GM12878 (cell line): ENCODE data around the gene CYP27A1. TPM values are rescaled to one million over a fixed set of nuclear protein-coding genes. Genes with fewer than 3 reads are reported as not detected.

Experiments used
- BCL11A ChIP-seq: IDR thresholded peaks from 2 replicates; pipeline ENCODE4 v1.6.1; 2011; ENCODE audit warnings: low read depth, low read length
- BRCA1 ChIP-seq: IDR thresholded peaks from 2 replicates; pipeline ENCODE4 v1.6.1; 2011; ENCODE audit warnings: low read depth, low read length, improper control_type of control experiment
- CUX1 ChIP-seq: IDR thresholded peaks from 2 replicates; pipeline ENCODE4 v1.6.1; 2012; ENCODE audit warnings: improper control_type of control experiment, low read depth, low read length; ENCODE audit not compliant: insufficient replicate concordance
- E2F4 ChIP-seq: IDR thresholded peaks from 2 replicates; pipeline ENCODE4 v1.6.1; 2012; ENCODE audit warnings: low read depth, low read length, improper control_type of control experiment
- EZH2 ChIP-seq: IDR thresholded peaks from 2 replicates; pipeline ENCODE4 v1.6.1; 2012; ENCODE audit warnings: low read depth, mild to moderate bottlenecking, control low read depth, inconsistent platforms, low read length, borderline replicate concordance; ENCODE audit not compliant: control insufficient read depth
- FOXK2 ChIP-seq: fragments of 450-650 bp; IDR thresholded peaks from 2 replicates; pipeline ENCODE4 v1.6.1; 2017; ENCODE audit warnings: mild to moderate bottlenecking, moderate library complexity
- GABPA ChIP-seq: IDR thresholded peaks from 2 replicates; pipeline ENCODE4 v1.6.1; 2014; ENCODE audit warnings: antibody characterized with exemption, low read depth, mild to moderate bottlenecking, inconsistent platforms
- HCFC1 ChIP-seq: fragments of 150-350 bp; IDR thresholded peaks from 2 replicates; pipeline ENCODE4 v1.6.1; 2014; ENCODE audit warnings: low read length
- HDGF ChIP-seq: fragments of 450-650 bp; IDR thresholded peaks from 2 replicates; pipeline ENCODE4 v1.6.1; 2016; ENCODE audit warnings: antibody characterized with exemption
- IKZF1 ChIP-seq: fragments of 450-650 bp; conservative IDR thresholded peaks from 2 replicates; pipeline ENCODE4 v1.6.1; 2017; ENCODE audit warnings: antibody characterized with exemption, mild to moderate bottlenecking
- IKZF2 ChIP-seq, 2 experiments: fragments of 450-650 bp; IDR thresholded peaks; 2 replicates each; pipeline ENCODE4 v1.6.1; 2017; ENCODE audit warnings: mild to moderate bottlenecking in 2 of 2, moderate library complexity in 2 of 2
- KLF5 ChIP-seq: fragments of 450-650 bp; IDR thresholded peaks from 2 replicates; pipeline ENCODE4 v1.6.1; 2014; ENCODE audit warnings: mild to moderate bottlenecking; ENCODE audit not compliant: partially characterized antibody
- MEF2A ChIP-seq: IDR thresholded peaks from 2 replicates; pipeline ENCODE4 v1.6.1; 2011; ENCODE audit warnings: low read depth, mild to moderate bottlenecking, low read length, moderate library complexity; ENCODE audit not compliant: insufficient read depth
- MEF2B ChIP-seq: fragments of 450-650 bp; IDR thresholded peaks from 2 replicates; pipeline ENCODE4 v1.6.1; 2018; ENCODE audit warnings: mild to moderate bottlenecking, moderate library complexity; ENCODE audit not compliant: partially characterized antibody, poor library complexity, severe bottlenecking
- MYC ChIP-seq: IDR thresholded peaks from 2 replicates; pipeline ENCODE4 v1.6.1; 2011; ENCODE audit warnings: mild to moderate bottlenecking, low read length, moderate library complexity, inconsistent platforms; ENCODE audit not compliant: insufficient read depth, insufficient replicate concordance, insufficient read length, severe bottlenecking
- NFXL1 ChIP-seq: fragments of 450-650 bp; IDR thresholded peaks from 2 replicates; pipeline ENCODE4 v1.6.1; 2017; ENCODE audit warnings: antibody characterized with exemption, mild to moderate bottlenecking, borderline replicate concordance
- NR2C1 ChIP-seq: fragments of 450-650 bp; IDR thresholded peaks from 2 replicates; pipeline ENCODE4 v1.6.1; 2017; ENCODE audit warnings: antibody characterized with exemption, mild to moderate bottlenecking, moderate library complexity
- PKNOX1 ChIP-seq: fragments of 450-650 bp; IDR thresholded peaks from 2 replicates; pipeline ENCODE4 v1.6.1; 2016; ENCODE audit warnings: mild to moderate bottlenecking
- POLR2A ChIP-seq: IDR thresholded peaks from 2 replicates; pipeline ENCODE4 v1.6.1; 2011; ENCODE audit warnings: low read depth, mild to moderate bottlenecking, low read length
- POU2F2 ChIP-seq: IDR thresholded peaks from 3 replicates; pipeline ENCODE4 v1.6.1; 2011; ENCODE audit warnings: low read depth, mild to moderate bottlenecking, low read length, borderline replicate concordance
- RBBP5 ChIP-seq: fragments of 200-600 bp; sonication (generic); conservative IDR thresholded peaks from 2 replicates; pipeline ENCODE4 v1.6.1; 2016
- RCOR1 ChIP-seq: conservative IDR thresholded peaks from 2 replicates; pipeline ENCODE4 v1.6.1; 2012; ENCODE audit warnings: low read depth, low read length, improper control_type of control experiment
- SIX5 ChIP-seq: IDR thresholded peaks from 2 replicates; pipeline ENCODE4 v1.6.1; 2011; ENCODE audit warnings: mild to moderate bottlenecking, low read depth, low read length, moderate library complexity; ENCODE audit not compliant: severe bottlenecking
- SMAD5 ChIP-seq: IDR thresholded peaks from 2 replicates; pipeline ENCODE4 v1.6.1; 2016; ENCODE audit warnings: antibody characterized with exemption, low read depth
- YY1 ChIP-seq: IDR thresholded peaks from 2 replicates; pipeline ENCODE4 v1.6.1; 2011; ENCODE audit warnings: low read depth, mild to moderate bottlenecking, low read length
- ZBED1 ChIP-seq: IDR thresholded peaks from 2 replicates; pipeline ENCODE4 v1.6.1; 2016; ENCODE audit warnings: borderline replicate concordance
- polyA plus RNA-seq, 11 experiments: library from polyadenylated mRNA; depleted of rRNA in 4 of 11; unstranded in 6 of 11; stranded (reverse) in 5 of 11; fragments of >200 nt; fragmentation: Nextera tagmentation in 4 of 11; fragmentation: Illumina TruSeq in 1 of 11; extraction: Ambion mirVana in 4 of 11; extraction: Trizol in 1 of 11; gene quantifications; 1 replicate in 1 of 11; 2 replicates in 10 of 11; pipeline versions ENCODE4 v1.2.1 to v1.2.3, GENCODE V29; 2011 to 2016; ENCODE audit warnings: inconsistent platforms in 2 of 11, missing spikeins in 2 of 11, low read depth in 1 of 11
- total RNA-seq, 4 experiments: library from RNA; depleted of rRNA in 3 of 4; stranded (reverse); fragments of >200 nt in 3 of 4; fragmentation: Illumina TruSeq in 1 of 4; extraction: Trizol in 1 of 4; gene quantifications; 2 replicates each; pipeline versions ENCODE4 v1.2.1 to v1.2.3, GENCODE V29; 2013 to 2021
- TF ChIP-seq, protein P1 (sequence below): IDR thresholded peaks from 2 replicates; pipeline ENCODE4 v1.6.1; 2011; ENCODE audit warnings: low read depth, mild to moderate bottlenecking, low read length, moderate library complexity, borderline replicate concordance; ENCODE audit errors: extremely low read depth

CYP27A1 gene
- total and polyA plus RNA-seq, 10 of the 15 experiments (the other 5 are each of a cell fraction or from before 2014, with no cell fraction given): 0.11 to 0.72 (median 0.18) TPM; not detected in 2

- TF ChIP-seq GABPA: no peak
- TF ChIP-seq E2F4: no peak
- no peak for TF ChIP-seq CUX1
- no peak for TF ChIP-seq BRCA1
- no peak for TF ChIP-seq NFXL1
- TF ChIP-seq KLF5: no peak
- TF ChIP-seq YY1: no peak
- TF ChIP-seq BCL11A: peak; percentile 63; the same call in 1 of the 2 replicates
- no peak for TF ChIP-seq MYC
- no peak for TF ChIP-seq FOXK2
- TF ChIP-seq HCFC1: no peak
- TF ChIP-seq RBBP5: no peak
- no peak for TF ChIP-seq SIX5
- TF ChIP-seq POU2F2: no peak
- TF ChIP-seq NR2C1: no peak
- TF ChIP-seq PKNOX1: peak; percentile 42; the same call in 1 of the 2 replicates
- no peak for TF ChIP-seq RCOR1
- 0 out of 2 replicates have a peak, but pooled peaks have one; percentile 12 for TF ChIP-seq IKZF1
- TF ChIP-seq HDGF: no peak
- no peak for TF ChIP-seq EZH2
- no peak for TF ChIP-seq POLR2A
- TF ChIP-seq MEF2B: no peak
- TF ChIP-seq, protein P1, sequence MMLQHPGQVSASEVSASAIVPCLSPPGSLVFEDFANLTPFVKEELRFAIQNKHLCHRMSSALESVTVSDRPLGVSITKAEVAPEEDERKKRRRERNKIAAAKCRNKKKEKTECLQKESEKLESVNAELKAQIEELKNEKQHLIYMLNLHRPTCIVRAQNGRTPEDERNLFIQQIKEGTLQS: no peak
- TF ChIP-seq SMAD5: no peak
- TF ChIP-seq MEF2A: peak; percentile 54; the same call in 1 of the 2 replicates
- TF ChIP-seq IKZF2 (IDR thresholded peaks at IDR 0.05): peak; percentile 26 to 56; a peak in 2 of 4 replicates
- no peak for TF ChIP-seq ZBED1
Observed at GRCh38 chr2:218743068-218743467, 38.9 kb upstream of the CYP27A1 start (continued).
